Fibroblast of lung (primary cell): ENCODE data around the gene FCHO1. TPM values are rescaled to one million over a fixed set of nuclear protein-coding genes. Genes with fewer than 3 reads are reported as not detected.

Experiments used
- DNase-seq, 2 donors: peaks; one replicate each; pipeline versions ENCODE4 v3.0.0 to v3.0.0-alpha.2; 2010; ENCODE audit warnings: low read depth in 2 of 2
- H2AFZ ChIP-seq: 2 replicates; pipeline ENCODE4 v1.5.1; 2012; ENCODE audit warnings: low read length, control low read depth, inconsistent platforms
- H3K27ac ChIP-seq: 2 replicates; pipeline ENCODE4 v1.5.1; 2011; ENCODE audit warnings: low read length, control low read depth; ENCODE audit not compliant: insufficient read depth
- H3K27me3 ChIP-seq: 2 replicates; pipeline ENCODE4 v1.5.1; 2011; ENCODE audit warnings: mild to moderate bottlenecking, low read length; ENCODE audit not compliant: control insufficient read depth, insufficient read depth
- H3K36me3 ChIP-seq: 2 replicates; pipeline ENCODE4 v1.5.1; 2011; ENCODE audit warnings: low read length; ENCODE audit not compliant: control insufficient read depth, insufficient read depth
- H3K4me1 ChIP-seq: 2 replicates; pipeline ENCODE4 v1.5.1; 2011; ENCODE audit warnings: low read length; ENCODE audit not compliant: control insufficient read depth, insufficient read depth; ENCODE audit errors: extremely low read depth
- H3K4me2 ChIP-seq: 2 replicates; pipeline ENCODE4 v1.5.1; 2011; ENCODE audit warnings: low read length, control low read depth; ENCODE audit not compliant: insufficient read depth; ENCODE audit errors: extremely low read depth
- H3K4me3 ChIP-seq, 4 experiments: fragments of 200-600 bp in 1 of 4; sonication (generic) in 1 of 4; replicated peaks in 1 of 4; 2 replicates each; pipeline ENCODE4 v1.5.1; 2011 to 2016; ENCODE audit warnings: low read length in 4 of 4, low read depth in 3 of 4, mild to moderate bottlenecking in 3 of 4, control low read depth in 2 of 4, inconsistent platforms in 1 of 4, mixed read lengths in 1 of 4; ENCODE audit not compliant: insufficient read depth in 1 of 4; ENCODE audit errors: control extremely low read depth in 1 of 4
- H3K79me2 ChIP-seq: 2 replicates; pipeline ENCODE4 v1.5.1; 2012; ENCODE audit warnings: mild to moderate bottlenecking, low read length, inconsistent platforms; ENCODE audit not compliant: control insufficient read depth, insufficient read depth
- H3K9ac ChIP-seq: 2 replicates; pipeline ENCODE4 v1.5.1; 2011; ENCODE audit warnings: mild to moderate bottlenecking, low read length, control low read depth; ENCODE audit not compliant: insufficient read depth
- H3K9me3 ChIP-seq: 2 replicates; pipeline ENCODE4 v1.5.1; 2012; ENCODE audit warnings: low read depth, low read length; ENCODE audit not compliant: control insufficient read depth, insufficient read depth
- H4K20me1 ChIP-seq: 2 replicates; pipeline ENCODE4 v1.5.1; 2011; ENCODE audit warnings: low read length; ENCODE audit not compliant: control insufficient read depth, insufficient read depth; ENCODE audit errors: extremely low read depth
- EZH2 ChIP-seq: IDR thresholded peaks from 2 replicates; pipeline ENCODE4 v1.5.1; 2012; ENCODE audit warnings: low read length, control low read depth, mild to moderate bottlenecking; ENCODE audit errors: missing control alignments
- polyA plus RNA-seq, 2 donors: library from polyadenylated mRNA; depleted of rRNA in 1 of 2; stranded (reverse) in 1 of 2; unstranded in 1 of 2; fragments of >200 nt; gene quantifications; 2 replicates each; pipeline ENCODE4 v1.2.1, GENCODE V29; 2011 to 2012; ENCODE audit warnings: missing spikeins in 1 of 2
- total RNA-seq: library from RNA; depleted of rRNA; stranded (reverse); fragments of >200 nt; gene quantifications from 2 replicates; pipeline ENCODE4 v1.2.1, GENCODE V29; 2014
- TF ChIP-seq, protein P1 (sequence below), 2 donors: IDR thresholded peaks in 1 of 2; conservative IDR thresholded peaks in 1 of 2; 1 replicate in 1 of 2; 2 replicates in 1 of 2; pipeline ENCODE4 v1.5.1; 2011 to 2012; ENCODE audit warnings: low read length in 2 of 2, control low read depth in 1 of 2, inconsistent platforms in 1 of 2, low read depth in 1 of 2, mild to moderate bottlenecking in 1 of 2

FCHO1 gene
- total and polyA plus RNA-seq, 2 donors (not counting 1 experiment from before 2014, with no cell fraction given): 0.07 to 0.33 TPM

DNA sequence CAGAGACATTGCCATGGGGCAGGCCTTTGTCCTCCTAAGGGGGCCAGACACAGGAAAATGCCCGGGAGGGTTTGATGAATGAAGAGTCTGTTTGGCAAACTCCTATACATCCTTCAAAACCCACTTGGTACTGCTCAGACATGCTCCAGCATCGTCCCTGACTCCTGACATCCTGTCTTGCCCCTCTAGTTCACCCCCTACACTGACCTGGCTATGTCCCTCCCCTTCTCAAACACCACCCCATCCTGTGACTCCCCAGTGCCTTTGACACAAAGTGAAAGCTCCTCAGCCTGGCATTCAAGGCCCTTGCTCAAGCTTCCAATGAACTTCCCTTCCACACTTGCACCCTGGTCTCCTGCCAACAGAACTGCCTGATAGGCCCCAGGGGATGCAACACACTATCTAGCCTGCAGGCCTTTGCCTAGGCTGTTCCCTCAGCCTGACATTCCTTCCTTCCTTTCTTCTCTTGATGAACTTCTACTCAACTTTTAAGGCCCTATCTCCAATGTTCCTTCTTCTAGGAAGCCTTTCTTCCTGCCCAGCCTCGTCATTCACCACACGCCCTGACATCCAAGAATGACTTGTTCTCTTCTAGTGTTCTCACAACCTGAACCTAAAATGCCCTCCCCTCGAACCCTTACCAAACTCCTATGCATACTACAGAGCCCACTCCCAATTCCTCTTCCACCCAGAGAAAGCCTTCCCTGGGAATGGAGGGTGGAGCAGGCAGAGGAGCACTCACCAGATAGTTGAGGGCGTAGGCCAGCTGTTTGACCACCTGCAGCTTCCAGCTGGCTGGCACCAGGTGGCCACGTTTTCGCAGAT is 84.1 kb downstream of the FCHO1 start:
- H3K27me3 ChIP-seq: peaks cover 4% of the 10 kb centered on the region
- no peak overlapping the region for H3K4me2 ChIP-seq
- H3K9ac ChIP-seq: no peak overlapping the region
- H3K9me3 ChIP-seq: no peaks in the 10 kb centered on the region
- TF ChIP-seq, protein P1, sequence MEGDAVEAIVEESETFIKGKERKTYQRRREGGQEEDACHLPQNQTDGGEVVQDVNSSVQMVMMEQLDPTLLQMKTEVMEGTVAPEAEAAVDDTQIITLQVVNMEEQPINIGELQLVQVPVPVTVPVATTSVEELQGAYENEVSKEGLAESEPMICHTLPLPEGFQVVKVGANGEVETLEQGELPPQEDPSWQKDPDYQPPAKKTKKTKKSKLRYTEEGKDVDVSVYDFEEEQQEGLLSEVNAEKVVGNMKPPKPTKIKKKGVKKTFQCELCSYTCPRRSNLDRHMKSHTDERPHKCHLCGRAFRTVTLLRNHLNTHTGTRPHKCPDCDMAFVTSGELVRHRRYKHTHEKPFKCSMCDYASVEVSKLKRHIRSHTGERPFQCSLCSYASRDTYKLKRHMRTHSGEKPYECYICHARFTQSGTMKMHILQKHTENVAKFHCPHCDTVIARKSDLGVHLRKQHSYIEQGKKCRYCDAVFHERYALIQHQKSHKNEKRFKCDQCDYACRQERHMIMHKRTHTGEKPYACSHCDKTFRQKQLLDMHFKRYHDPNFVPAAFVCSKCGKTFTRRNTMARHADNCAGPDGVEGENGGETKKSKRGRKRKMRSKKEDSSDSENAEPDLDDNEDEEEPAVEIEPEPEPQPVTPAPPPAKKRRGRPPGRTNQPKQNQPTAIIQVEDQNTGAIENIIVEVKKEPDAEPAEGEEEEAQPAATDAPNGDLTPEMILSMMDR (conservative IDR thresholded peaks at IDR 0.05 in 1 of 2, IDR thresholded peaks at IDR 0.05 in 1 of 2; ENCODE audit: low read depth in 1 of 2, low read length in 2 of 2): no peak
- no peak for TF ChIP-seq EZH2
- no peak overlapping the region for H3K27ac ChIP-seq
- no peaks in the 10 kb centered on the region for H4K20me1 ChIP-seq
- H3K4me1 ChIP-seq: no peaks in the 10 kb centered on the region
- H3K4me3 ChIP-seq: no peak overlapping the region
- DNase-seq: no peak
- H2AFZ ChIP-seq: no peak overlapping the region
- no peaks in the 10 kb centered on the region for H3K79me2 ChIP-seq
- no peaks in the 10 kb centered on the region for H3K36me3 ChIP-seq

DNA sequence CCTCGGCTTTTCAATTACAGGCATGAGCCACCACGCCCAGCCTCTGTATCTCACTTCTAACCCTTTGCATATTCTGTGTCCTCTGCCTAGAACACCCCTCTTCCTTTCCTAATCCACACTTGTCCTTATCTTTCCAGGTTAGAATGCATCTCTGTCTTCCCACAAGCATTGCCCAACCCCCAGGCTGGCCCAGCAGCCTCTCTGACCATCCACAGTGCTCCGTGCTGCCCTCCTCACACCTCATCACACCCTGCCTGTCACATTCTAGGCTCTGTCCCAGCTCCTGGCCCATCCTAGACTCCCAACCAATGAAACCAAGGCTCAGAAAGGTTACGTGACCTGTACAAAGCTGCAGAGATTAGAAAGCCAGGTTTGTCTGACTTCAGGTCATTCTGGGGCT is 85.3 kb downstream of the FCHO1 start:
- TF ChIP-seq EZH2: no peak
- TF ChIP-seq, protein P1 (conservative IDR thresholded peaks at IDR 0.05 in 1 of 2, IDR thresholded peaks at IDR 0.05 in 1 of 2; ENCODE audit: low read depth in 1 of 2, low read length in 2 of 2): no peak
- no peak overlapping the region for H3K4me3 ChIP-seq
- DNase-seq: no peak

GRCh38 chr19:17837972-17838371 is 86.7 kb downstream of the FCHO1 start:
- no peaks in the 10 kb centered on the region for H3K36me3 ChIP-seq
- DNase-seq: no peak
- no peak overlapping the region for H2AFZ ChIP-seq
- H3K27me3 ChIP-seq: no peaks in the 10 kb centered on the region
- H3K4me3 ChIP-seq: no peak overlapping the region
- peaks cover 2% of the 10 kb centered on the region for H3K4me1 ChIP-seq
- TF ChIP-seq EZH2: no peak
- TF ChIP-seq, protein P1 (conservative IDR thresholded peaks at IDR 0.05 in 1 of 2, IDR thresholded peaks at IDR 0.05 in 1 of 2; ENCODE audit: low read depth in 1 of 2, low read length in 2 of 2): no peak
- no peak overlapping the region for H3K27ac ChIP-seq
- H3K4me2 ChIP-seq: no peak overlapping the region
- no peaks in the 10 kb centered on the region for H3K79me2 ChIP-seq
- no peak overlapping the region for H3K9ac ChIP-seq
- H4K20me1 ChIP-seq: no peaks in the 10 kb centered on the region
- no peaks in the 10 kb centered on the region for H3K9me3 ChIP-seq

More for the DNA sequence above, 85.3 kb downstream of the FCHO1 start:
- H2AFZ ChIP-seq: no peak overlapping the region
- H3K27me3 ChIP-seq: peaks cover 2% of the 10 kb centered on the region
- H3K36me3 ChIP-seq: no peaks in the 10 kb centered on the region
- H3K4me2 ChIP-seq: no peak overlapping the region
- no peaks in the 10 kb centered on the region for H3K9me3 ChIP-seq
- H3K27ac ChIP-seq: no peak overlapping the region
- H3K79me2 ChIP-seq: no peaks in the 10 kb centered on the region
- H4K20me1 ChIP-seq: no peaks in the 10 kb centered on the region
- H3K9ac ChIP-seq: no peak overlapping the region
- H3K4me1 ChIP-seq: peaks cover 2% of the 10 kb centered on the region

Other genes starting within 250 kb of the FCHO1 start
- 52.8 and 67.3 TPM in 2 replicates for gene PGLS, start 239.8 kb upstream of the FCHO1 start, total RNA-seq
- gene PGLS, start 239.8 kb upstream of the FCHO1 start, polyA plus RNA-seq: 24.0 and 25.9 TPM in 2 replicates
- gene COLGALT1, start 195.8 kb upstream of the FCHO1 start, total RNA-seq: 58.6 and 96.9 TPM in 2 replicates
- gene COLGALT1, start 195.8 kb upstream of the FCHO1 start, polyA plus RNA-seq: 103 and 108 TPM in 2 replicates
- under 0.01 TPM in 2 replicates for gene UNC13A, start 63.1 kb upstream of the FCHO1 start, total RNA-seq
- gene UNC13A, start 63.1 kb upstream of the FCHO1 start, polyA plus RNA-seq: 0.27 and 0.28 TPM in 2 replicates
- 15.9 and 18.3 TPM in 2 replicates for gene MAP1S, start 32.0 kb upstream of the FCHO1 start, total RNA-seq
- gene MAP1S, start 32.0 kb upstream of the FCHO1 start, polyA plus RNA-seq: 10.5 and 13.1 TPM in 2 replicates
- gene B3GNT3, start 43.7 kb downstream of the FCHO1 start, total RNA-seq: not detected in 2 replicates
- not detected in 2 replicates for gene B3GNT3, start 43.7 kb downstream of the FCHO1 start, polyA plus RNA-seq
- gene INSL3, start 70.0 kb downstream of the FCHO1 start, total RNA-seq: not detected in 2 replicates
- gene INSL3, start 70.0 kb downstream of the FCHO1 start, polyA plus RNA-seq: not detected in 2 replicates
- gene JAK3, start 96.5 kb downstream of the FCHO1 start, total RNA-seq: 1.2 and 1.3 TPM in 2 replicates
- 0.26 and 1.1 TPM in 2 replicates for gene JAK3, start 96.5 kb downstream of the FCHO1 start, polyA plus RNA-seq
- gene RPL18A, start 108.4 kb downstream of the FCHO1 start, total RNA-seq: 1,148 and 1,427 TPM in 2 replicates
- gene RPL18A, start 108.4 kb downstream of the FCHO1 start, polyA plus RNA-seq: 891 and 971 TPM in 2 replicates
- not detected in 2 replicates for gene SLC5A5, start 120.5 kb downstream of the FCHO1 start, total RNA-seq
- gene SLC5A5, start 120.5 kb downstream of the FCHO1 start, polyA plus RNA-seq: not detected in 2 replicates
- 31.1 and 37.2 TPM in 2 replicates for gene CCDC124, start 181.5 kb downstream of the FCHO1 start, total RNA-seq
- gene CCDC124, start 181.5 kb downstream of the FCHO1 start, polyA plus RNA-seq: 44.3 and 54.0 TPM in 2 replicates
- under 0.01 TPM in 2 replicates for gene KCNN1, start 215.6 kb downstream of the FCHO1 start, total RNA-seq
- gene KCNN1, start 215.6 kb downstream of the FCHO1 start, polyA plus RNA-seq: not detected in 2 replicates